PC-9 (cell line): ENCODE measurements around the gene TMEM89. TPM values are rescaled to one million over a fixed set of nuclear protein-coding genes. Genes with fewer than 3 reads are reported as not detected.

ENCODE experiments used
- BruUV-seq: library from RNA; stranded (reverse); fragments of 400-500 nt; replicated peaks from 2 replicates; lab custom pipeline; 2021; lab: Mats Ljungman, UMichigan
- CTCF ChIA-PET: fragments of 300-600 bp; sonication (Branson Sonifier 250); formaldehyde crosslinking; loops from one replicate; lab custom pipeline; 2022; ENCODE audit warnings: antibody characterized with exemption; lab: Charles Lee
- POLR2A ChIA-PET: fragments of 300-600 bp; sonication (Branson Sonifier 250); formaldehyde crosslinking; loops from one replicate; lab custom pipeline; 2022; ENCODE audit warnings: antibody characterized with exemption; ENCODE audit not compliant: unreplicated experiment; lab: Charles Lee
- DNase-seq, 2 experiments: peaks; one replicate each; pipeline versions ENCODE4 v3.0.0 to v3.0.0-alpha.2; 2015 to 2022; ENCODE audit warnings: mixed read lengths in 1 of 2
- H2AFZ ChIP-seq: fragments of 200-600 bp; sonication (generic); 2 replicates; pipeline ENCODE4 v1.8.1; 2017; ENCODE audit warnings: antibody characterized with exemption
- H3F3A ChIP-seq: fragments of 200-600 bp; sonication (generic); 2 replicates; pipeline ENCODE4 v1.8.1; 2017; ENCODE audit warnings: antibody characterized with exemption, mild to moderate bottlenecking, low read depth; ENCODE audit not compliant: insufficient read depth
- H3K27ac ChIP-seq: fragments of 200-600 bp; sonication (generic); 2 replicates; pipeline ENCODE4 v1.6.1; 2016; ENCODE audit warnings: mixed run types
- H3K27me3 ChIP-seq: fragments of 200-600 bp; sonication (generic); 2 replicates; pipeline ENCODE4 v1.6.1; 2016; ENCODE audit warnings: low read depth, mixed run types; ENCODE audit not compliant: insufficient read depth
- H3K36me3 ChIP-seq: fragments of 200-600 bp; sonication (generic); 2 replicates; pipeline ENCODE4 v1.6.1; 2016; ENCODE audit warnings: low read depth, mixed run types
- H3K4me1 ChIP-seq: fragments of 200-600 bp; sonication (generic); replicated peaks from 2 replicates; pipeline ENCODE4 v1.6.1; 2016; ENCODE audit warnings: mixed run types; ENCODE audit not compliant: insufficient read depth
- H3K4me2 ChIP-seq: fragments of 200-600 bp; sonication (generic); 2 replicates; pipeline ENCODE4 v1.6.1; 2017; ENCODE audit warnings: mixed run types
- H3K4me3 ChIP-seq: fragments of 200-600 bp; sonication (generic); 2 replicates; pipeline ENCODE4 v1.6.1; 2016; ENCODE audit warnings: mixed run types
- H3K79me2 ChIP-seq: fragments of 200-600 bp; sonication (generic); 2 replicates; pipeline ENCODE4 v1.6.1; 2017; ENCODE audit warnings: low read depth, mixed run types
- H3K9me2 ChIP-seq: fragments of 200-600 bp; sonication (generic); 2 replicates; pipeline ENCODE4 v1.8.1; 2017; ENCODE audit warnings: mild to moderate bottlenecking; ENCODE audit not compliant: insufficient read depth
- H3K9me3 ChIP-seq: fragments of 200-600 bp; sonication (generic); 2 replicates; pipeline ENCODE4 v1.8.1; 2016; ENCODE audit warnings: low read depth; ENCODE audit not compliant: insufficient read depth
- H4K20me1 ChIP-seq: fragments of 200-600 bp; sonication (generic); 2 replicates; pipeline ENCODE4 v1.8.1; 2017; ENCODE audit not compliant: insufficient read depth
- EZH2 ChIP-seq: fragments of 200-600 bp; sonication (generic); IDR thresholded peaks from 2 replicates; pipeline ENCODE4 v1.8.0; 2017; ENCODE audit warnings: antibody characterized with exemption, low read depth
- intact Hi-C: fragments of 100-400 bp; cut with micrococcal nuclease; formaldehyde crosslinking; loops from one replicate; pipeline ENCODE4 v1.10.0; 2022; ENCODE audit not compliant: unreplicated experiment
- total RNA-seq: library from RNA; stranded (reverse); gene quantifications from 2 replicates; pipeline ENCODE4 v1.2.3, GENCODE V29; 2021
- TF ChIP-seq, protein P1 (sequence below): fragments of 200-600 bp; sonication (generic); conservative IDR thresholded peaks from 2 replicates; pipeline ENCODE4 v1.6.1; 2017; ENCODE audit warnings: mixed run types, antibody characterized with exemption, mild to moderate bottlenecking, moderate library complexity

Gene TMEM89
- total RNA-seq, 1 experiment from 2014 or later, result not detected

DNA sequence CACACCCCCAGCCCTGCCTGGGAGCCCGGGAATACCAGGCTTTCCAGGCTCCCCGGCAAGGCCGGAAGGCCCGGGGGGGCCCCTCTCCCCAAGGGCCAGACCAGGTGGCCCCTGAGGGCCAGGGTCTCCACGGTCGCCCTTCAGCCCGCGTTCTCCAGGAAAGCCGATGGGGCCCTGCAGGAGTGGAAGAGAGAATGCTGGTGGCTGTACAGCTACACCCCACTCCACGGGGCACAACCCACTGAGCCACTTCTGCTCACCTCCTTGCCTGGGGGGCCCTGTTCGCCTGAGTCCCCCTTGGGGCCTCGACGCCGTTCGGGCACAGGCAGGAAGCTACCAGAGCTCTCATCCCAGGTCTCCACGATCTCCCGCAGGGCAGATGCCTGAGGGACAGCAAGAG, 46.2 kb downstream of the TMEM89 start:
- no peaks in the 10 kb centered on the region for H3K79me2 ChIP-seq
- TF ChIP-seq, protein P1, sequence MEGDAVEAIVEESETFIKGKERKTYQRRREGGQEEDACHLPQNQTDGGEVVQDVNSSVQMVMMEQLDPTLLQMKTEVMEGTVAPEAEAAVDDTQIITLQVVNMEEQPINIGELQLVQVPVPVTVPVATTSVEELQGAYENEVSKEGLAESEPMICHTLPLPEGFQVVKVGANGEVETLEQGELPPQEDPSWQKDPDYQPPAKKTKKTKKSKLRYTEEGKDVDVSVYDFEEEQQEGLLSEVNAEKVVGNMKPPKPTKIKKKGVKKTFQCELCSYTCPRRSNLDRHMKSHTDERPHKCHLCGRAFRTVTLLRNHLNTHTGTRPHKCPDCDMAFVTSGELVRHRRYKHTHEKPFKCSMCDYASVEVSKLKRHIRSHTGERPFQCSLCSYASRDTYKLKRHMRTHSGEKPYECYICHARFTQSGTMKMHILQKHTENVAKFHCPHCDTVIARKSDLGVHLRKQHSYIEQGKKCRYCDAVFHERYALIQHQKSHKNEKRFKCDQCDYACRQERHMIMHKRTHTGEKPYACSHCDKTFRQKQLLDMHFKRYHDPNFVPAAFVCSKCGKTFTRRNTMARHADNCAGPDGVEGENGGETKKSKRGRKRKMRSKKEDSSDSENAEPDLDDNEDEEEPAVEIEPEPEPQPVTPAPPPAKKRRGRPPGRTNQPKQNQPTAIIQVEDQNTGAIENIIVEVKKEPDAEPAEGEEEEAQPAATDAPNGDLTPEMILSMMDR, result no peak
- no peak for TF ChIP-seq EZH2
- ChIA-PET POLR2A (no interaction called here), CTCF (no interaction called here)
- H3K9me2 ChIP-seq, result no peaks in the 10 kb centered on the region
- H3F3A ChIP-seq, result no peaks in the 10 kb centered on the region
- no peaks in the 10 kb centered on the region for H4K20me1 ChIP-seq
- H3K27ac ChIP-seq, result no peak overlapping the region
- no peak for DNase-seq
- no peak overlapping the region for H2AFZ ChIP-seq
- H3K4me1 ChIP-seq, result no peaks in the 10 kb centered on the region
- H3K4me2 ChIP-seq, result no peak overlapping the region
- no peaks in the 10 kb centered on the region for H3K27me3 ChIP-seq
- no peak overlapping the region for H3K4me3 ChIP-seq
- intact Hi-C loops, result no loop called here
- no peaks in the 10 kb centered on the region for H3K36me3 ChIP-seq
- H3K9me3 ChIP-seq, result no peaks in the 10 kb centered on the region
- no TSS peak for BruUV-seq

DNA sequence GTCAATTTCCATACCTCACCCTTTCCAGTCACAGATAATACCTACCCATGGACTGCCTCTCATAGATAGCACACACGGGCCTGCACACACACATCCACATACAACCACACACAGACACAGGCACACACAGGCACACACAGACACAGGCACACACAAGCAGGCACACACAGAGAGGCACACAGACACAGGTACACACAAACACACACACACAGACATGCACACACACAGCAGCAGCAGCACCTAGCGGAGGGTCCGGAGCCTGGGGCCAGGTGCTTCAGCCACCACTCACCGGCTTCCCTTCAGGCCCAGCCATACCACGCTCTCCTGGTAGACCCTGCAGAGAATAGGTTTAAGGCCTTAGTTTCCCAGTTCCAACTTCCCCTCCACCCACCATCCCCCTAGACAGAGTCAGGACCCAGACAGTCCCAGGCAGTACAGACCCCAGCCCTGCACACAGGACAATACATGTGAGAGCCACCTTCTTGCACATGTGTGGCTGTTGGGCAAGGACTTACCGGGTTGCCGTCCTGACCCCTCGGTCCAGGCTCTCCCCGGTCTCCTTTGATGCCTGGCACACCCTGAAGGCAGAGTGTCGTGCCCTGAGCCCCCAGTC, 47.5 kb downstream of the TMEM89 start:
- no peaks in the 10 kb centered on the region for H4K20me1 ChIP-seq
- BruUV-seq, result no TSS peak
- no peaks in the 10 kb centered on the region for H3K36me3 ChIP-seq
- no peaks in the 10 kb centered on the region for H3K27me3 ChIP-seq
- ChIA-PET POLR2A (no interaction called here), CTCF (no interaction called here)
- no peak overlapping the region for H2AFZ ChIP-seq
- H3F3A ChIP-seq, result no peaks in the 10 kb centered on the region
- H3K79me2 ChIP-seq, result no peaks in the 10 kb centered on the region
- DNase-seq, result no peak
- no peak overlapping the region for H3K4me2 ChIP-seq
- no peak overlapping the region for H3K27ac ChIP-seq
- intact Hi-C loops, result no loop called here
- no peaks in the 10 kb centered on the region for H3K9me3 ChIP-seq
- no peaks in the 10 kb centered on the region for H3K4me1 ChIP-seq
- no peak overlapping the region for H3K4me3 ChIP-seq
- no peaks in the 10 kb centered on the region for H3K9me2 ChIP-seq
- TF ChIP-seq, protein P1, result no peak
- no peak for TF ChIP-seq EZH2

DNA sequence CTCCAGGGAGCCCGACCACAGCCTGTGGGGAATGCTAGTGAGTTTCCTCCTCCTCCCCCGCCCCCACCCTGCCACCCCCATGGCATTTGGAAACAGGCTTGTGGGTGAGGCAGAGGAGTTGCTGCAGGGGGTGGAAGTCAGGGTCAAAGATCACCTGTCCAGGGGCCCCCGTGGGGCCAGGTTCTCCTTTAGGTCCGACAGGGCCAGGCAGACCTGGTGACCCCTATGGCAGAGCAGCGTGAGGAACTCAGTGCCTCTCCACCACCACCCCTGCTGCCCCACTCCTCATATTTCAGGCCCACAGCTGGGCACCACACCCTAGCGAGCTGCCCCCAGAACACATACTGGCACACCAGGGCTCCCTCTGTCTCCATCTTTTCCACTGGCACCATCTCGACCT, 49.1 kb downstream of the TMEM89 start:
- Histone ChIP-seq H3K9me2 (no peaks in the 10 kb centered on the region), H3K9me3 (no peaks in the 10 kb centered on the region), H3K36me3 (no peaks in the 10 kb centered on the region), H3K27ac (no peak overlapping the region), H3K4me1 (no peaks in the 10 kb centered on the region), H3K27me3 (no peaks in the 10 kb centered on the region), H3K79me2 (no peaks in the 10 kb centered on the region), H3K4me3 (no peak overlapping the region), H2AFZ (no peak overlapping the region), H3F3A (no peaks in the 10 kb centered on the region), H4K20me1 (no peaks in the 10 kb centered on the region), H3K4me2 (no peak overlapping the region)
- CTCF ChIA-PET, result no interaction called here
- no TSS peak for BruUV-seq
- DNase-seq, result no peak
- TF ChIP-seq, protein P1, result no peak
- no peak for TF ChIP-seq EZH2
- intact Hi-C loops, result no loop called here
- POLR2A ChIA-PET, result no interaction called here
